Left forelimb (tissue), 1 donor: ENCODE measurements around the gene STUB1.
A peak's percentile ranks its signal among the peaks of the same experiment; 100 is the strongest.
"Not testable (repeated sequence)": the region's sequence is repeated elsewhere in the genome, so short reads cannot be mapped to it uniquely, and the experiment has no call there.

Source experiments
- DNase-seq: peaks from one replicate; pipeline ENCODE4 v3.0.0-alpha.2; 2018; ENCODE audit warnings: low spot score

STUB1 gene

DNA sequence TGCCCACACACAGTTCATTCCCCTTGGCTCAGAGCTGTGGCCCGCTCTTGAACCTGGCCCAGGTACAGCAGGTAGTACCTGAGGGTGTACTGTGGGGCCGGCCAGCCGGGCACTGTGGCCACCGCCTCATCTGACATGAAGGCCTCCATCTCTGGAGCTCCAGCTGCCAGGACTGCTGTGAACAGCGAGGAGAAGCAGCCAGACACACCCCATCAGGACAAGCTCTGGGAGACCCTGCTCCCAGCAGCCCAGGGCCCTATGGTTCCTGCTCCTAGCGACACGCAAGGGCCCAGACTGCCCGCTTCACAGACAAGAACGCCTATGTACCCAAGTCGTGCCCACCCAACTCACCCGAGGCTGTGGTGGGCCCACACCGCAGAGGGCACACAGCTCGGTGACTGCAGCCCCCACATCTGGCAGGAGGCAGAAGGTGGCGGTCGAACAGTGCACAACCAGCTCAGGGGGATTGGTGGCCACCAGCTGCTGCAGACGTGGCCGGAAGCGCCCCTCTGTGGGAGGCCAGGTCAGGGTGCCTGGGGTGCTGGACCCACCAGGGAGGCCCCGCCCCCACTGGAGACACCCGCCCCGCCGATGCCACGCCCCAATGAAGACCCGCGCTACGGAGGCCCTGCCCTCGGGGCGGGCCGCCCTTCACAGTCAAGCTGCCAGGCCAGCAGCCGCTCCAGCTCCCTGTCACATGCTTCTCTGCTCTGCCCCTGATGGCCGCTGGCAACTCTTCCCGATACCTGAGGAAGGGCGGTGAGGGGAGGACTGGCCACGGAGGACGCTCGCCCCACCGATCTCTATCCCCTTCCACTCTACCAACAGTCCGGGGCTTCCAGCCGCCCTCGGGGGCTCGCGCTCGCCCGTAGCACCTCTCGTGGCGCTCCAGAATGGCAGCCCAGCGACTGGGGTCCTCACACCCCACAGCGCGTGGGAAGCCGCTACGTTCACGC lies 1.1 kb upstream of the STUB1 start:
- DNase-seq = no peak

DNA sequence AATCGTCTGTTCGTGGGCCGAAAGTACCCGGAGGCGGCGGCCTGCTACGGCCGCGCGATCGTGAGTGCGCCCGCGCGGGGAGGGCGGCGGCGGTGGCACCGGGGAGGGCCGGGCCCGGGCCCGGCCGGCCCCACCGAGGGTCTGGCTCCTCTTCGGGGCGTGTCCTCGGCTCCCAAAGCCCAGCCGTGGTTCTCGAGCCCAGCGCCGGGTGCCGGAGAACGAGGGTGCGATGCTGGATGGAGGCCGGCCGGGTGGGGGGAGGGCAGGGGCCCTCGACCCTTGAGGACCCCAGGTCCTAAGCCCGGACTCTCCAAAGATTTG lies 375 bp downstream of the STUB1 start:
- no peak for DNase-seq

DNA sequence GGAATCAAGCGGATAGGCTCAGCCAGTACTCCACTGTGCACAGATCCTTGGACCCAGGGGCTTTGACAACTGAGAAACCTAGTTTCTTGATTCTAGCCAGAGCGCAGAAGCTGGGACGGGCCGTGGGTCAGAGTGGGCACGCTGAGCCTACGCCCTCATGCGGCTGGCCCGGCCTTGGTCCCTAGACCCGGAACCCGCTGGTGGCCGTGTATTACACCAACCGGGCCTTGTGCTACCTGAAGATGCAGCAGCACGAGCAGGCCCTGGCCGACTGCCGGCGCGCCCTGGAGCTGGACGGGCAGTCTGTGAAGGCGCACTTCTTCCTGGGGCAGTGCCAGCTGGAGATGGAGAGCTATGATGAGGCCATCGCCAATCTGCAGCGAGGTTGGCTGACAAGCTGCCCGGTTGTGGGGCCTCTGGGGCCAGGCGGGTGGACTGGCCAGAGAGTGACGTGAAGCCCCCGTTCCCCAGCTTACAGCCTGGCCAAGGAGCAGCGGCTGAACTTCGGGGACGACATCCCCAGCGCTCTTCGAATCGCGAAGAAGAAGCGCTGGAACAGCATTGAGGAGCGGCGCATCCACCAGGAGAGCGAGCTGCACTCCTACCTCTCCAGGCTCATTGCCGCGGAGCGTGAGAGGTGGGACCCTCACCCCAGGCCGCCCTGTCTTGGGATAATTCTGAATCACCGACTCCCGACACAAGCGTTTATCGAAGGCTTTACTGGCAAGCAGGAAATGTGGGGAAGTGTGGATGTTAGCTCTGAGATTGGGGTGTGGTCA lies 946 bp downstream of the STUB1 start:
- no peak for DNase-seq

DNA sequence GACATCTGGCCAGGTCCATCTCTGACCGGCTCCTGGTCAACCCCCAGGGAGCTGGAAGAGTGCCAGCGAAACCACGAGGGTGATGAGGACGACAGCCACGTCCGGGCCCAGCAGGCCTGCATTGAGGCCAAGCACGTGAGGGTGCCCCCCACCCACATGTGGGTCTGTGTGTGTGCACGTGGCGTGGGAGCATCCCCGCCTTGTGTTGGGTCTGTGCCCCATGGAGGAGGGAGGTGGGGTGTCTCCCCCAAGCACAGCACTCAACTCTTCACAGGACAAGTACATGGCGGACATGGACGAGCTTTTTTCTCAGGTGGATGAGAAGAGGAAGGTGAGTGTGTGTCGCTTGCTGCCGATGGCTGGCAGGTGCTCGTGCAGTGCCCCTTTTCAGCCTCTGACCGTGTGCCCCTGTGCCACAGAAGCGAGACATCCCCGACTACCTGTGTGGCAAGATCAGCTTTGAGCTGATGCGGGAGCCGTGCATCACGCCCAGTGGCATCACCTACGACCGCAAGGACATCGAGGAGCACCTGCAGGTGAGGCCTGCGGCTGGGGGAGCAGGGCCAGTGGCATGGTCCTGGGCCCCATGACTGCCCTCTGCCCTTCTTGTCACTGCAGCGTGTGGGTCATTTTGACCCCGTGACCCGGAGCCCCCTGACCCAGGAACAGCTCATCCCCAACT lies 1.7 kb downstream of the STUB1 start:
- DNase-seq = no peak

DNA sequence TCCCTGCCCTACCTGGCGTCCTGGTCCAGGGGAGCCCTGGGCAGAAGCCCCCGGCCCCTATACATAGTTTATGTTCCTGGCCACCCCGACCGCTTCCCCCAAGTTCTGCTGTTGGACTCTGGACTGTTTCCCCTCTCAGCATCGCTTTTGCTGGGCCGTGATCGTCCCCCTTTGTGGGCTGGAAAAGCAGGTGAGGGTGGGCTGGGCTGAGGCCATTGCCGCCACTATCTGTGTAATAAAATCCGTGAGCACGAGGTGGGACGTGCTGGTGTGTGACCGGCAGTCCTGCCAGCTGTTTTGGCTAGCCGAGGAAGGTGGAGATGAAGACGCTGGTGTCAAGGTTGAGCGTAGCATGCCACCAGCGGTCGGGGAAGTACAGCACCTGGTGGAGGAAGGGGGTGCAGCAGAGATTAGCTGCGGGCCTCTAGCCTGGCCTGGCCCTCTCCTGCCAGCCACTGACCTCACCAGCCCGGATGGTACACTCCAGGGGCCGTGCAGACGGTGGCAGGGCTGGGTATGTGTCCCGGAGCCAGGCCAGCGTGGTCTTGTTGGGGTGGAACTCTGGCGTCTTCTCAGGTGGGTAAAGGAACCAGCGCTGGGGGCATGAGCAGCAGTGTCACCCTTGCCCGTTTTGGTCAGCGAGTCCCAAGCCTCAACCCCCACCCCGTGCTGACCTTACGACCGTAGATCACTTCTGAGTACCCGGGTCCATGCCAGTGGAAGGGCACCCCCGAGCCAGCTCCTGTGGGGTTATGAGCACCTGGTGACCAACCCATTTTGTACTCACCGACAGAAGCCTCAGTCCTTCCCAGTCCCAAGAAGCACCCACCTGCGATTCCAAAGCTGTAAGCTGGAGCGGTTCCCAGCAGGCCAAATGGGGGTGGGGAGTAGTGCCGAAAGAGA lies 2.5 kb downstream of the STUB1 start:
- no peak for DNase-seq

DNA sequence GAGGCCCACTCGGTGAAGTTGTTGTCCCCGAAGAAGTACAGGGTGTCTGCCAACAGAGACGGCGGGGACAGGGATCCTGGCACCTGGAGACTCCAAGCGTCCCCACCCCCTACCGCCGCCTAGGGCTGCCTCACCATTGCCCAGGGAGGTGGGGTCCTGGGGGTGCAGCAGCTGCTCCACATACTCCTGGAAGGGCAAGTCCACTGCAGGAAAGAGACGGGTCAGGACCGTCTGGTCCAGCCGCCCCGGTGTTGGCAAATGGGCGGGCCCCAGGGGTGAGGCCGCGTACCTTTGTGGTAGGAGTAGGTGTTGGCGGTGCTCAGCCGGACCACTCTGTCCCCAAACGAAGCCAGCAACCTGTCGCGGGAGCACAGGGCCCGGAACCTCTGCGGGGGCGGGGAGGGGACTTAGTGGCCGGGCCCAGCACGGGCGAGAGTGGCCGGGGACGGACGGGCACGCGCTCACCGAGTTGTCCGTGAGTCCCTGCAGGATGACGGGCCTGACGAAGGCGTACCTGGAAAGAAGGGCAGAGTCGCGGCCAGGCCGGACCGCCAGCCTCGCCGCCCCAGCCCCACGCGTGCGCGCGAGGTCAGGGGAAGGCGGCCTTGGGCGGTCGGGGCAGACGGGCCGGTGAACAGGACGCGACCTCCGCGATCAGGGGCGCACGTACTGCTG lies 3.3 kb downstream of the STUB1 start:
- DNase-seq = no peak

DNA sequence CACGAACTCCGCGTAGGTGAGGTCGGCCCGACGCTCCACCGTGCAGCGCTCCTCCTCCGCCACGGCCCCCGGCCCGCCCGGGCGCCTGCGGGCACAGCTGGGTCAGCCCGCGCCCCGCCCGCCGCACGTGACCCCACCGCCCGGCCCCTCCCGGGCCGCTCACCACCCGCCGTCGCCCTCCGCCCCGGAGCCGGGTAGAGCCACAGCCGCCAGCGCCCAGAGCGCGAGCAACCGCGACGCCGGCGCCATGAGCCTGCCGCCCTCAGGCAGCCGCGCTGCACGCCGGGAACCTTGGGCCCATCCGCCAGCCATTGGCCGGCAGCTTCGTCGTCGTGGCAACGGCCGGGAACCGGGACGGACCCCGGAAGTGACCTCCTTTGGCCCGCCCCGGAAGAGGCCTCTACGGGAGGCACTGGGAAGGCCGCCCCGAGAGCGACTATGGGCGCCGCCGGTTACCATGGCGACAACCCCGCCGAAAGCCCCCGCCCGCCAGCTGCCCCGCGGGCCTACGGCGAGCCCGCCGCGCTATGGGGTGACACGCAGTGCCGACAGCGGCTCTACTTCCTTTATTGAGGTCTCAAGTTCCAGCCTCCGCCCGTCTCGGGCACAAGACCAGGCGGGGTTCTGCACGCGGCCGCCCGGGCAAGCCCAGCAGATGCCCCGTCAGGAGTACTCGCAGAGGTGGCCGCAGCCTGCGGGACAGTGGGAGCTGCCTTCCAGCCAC lies 4.0 kb downstream of the STUB1 start, which contains the start of gene JMJD8:
Gene JMJD8 (minus strand): TSS at position 264 of the 724 bp plus-strand sequence. CDS start 15 bp downstream, at position 249.
- DNase-seq = peak; percentile 98

DNA sequence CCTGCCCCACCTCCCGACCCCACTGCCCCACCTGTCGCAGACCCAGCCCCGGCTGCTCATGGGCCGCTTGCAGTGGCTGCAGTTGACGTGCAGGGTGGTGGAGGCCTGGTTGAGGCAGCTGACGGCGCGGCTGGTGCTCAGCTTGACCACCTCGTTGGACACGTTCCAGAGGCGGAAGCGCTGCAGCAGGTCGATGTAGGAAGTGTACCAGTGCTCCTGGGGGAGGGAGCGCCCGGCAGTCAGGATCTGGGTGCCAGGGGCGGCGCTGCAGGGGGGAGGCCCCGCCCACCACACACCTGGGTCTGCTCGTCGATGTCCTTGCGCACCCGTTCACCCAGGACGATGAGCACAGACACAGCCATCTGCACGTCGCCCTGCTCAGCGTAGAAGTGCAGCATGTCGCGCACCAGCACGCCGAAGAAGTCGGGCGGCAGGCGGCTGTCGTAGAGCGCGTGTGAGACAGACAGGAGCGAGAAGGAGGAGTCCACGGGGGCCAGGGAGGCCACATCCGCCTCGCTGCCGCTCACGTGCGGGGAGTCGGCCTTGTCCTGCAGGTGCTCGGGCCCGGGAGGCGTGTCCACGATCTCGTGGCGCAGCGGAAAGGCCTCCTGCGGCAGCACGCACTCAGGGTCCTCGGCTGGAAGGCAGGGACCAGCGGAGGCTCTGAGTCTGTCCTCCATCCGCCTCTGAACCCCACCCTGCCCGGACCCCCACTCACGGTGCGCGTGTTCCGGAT lies 4.9 kb downstream of the STUB1 start:
- DNase-seq = no peak

DNA sequence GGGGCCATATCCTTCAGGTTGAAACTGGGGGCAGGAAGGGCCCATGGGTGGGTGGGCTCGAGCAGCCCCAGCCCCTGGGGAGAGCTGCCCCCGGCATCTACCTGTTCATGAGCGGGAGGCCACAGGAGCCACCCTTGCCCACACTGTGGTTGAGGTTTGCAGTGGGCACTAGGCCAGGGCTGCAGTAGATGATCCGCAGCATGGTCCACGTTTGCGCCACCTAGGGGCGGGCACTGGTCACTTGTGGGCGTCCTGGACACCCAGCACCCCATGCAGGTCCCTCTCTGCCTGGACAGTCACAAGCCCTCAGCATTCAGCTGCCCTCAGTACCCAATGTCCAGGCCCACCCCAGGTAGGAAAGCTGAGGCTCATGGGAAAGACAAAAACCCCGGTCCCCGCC lies 5.8 kb downstream of the STUB1 start:
- no peak for DNase-seq

DNA sequence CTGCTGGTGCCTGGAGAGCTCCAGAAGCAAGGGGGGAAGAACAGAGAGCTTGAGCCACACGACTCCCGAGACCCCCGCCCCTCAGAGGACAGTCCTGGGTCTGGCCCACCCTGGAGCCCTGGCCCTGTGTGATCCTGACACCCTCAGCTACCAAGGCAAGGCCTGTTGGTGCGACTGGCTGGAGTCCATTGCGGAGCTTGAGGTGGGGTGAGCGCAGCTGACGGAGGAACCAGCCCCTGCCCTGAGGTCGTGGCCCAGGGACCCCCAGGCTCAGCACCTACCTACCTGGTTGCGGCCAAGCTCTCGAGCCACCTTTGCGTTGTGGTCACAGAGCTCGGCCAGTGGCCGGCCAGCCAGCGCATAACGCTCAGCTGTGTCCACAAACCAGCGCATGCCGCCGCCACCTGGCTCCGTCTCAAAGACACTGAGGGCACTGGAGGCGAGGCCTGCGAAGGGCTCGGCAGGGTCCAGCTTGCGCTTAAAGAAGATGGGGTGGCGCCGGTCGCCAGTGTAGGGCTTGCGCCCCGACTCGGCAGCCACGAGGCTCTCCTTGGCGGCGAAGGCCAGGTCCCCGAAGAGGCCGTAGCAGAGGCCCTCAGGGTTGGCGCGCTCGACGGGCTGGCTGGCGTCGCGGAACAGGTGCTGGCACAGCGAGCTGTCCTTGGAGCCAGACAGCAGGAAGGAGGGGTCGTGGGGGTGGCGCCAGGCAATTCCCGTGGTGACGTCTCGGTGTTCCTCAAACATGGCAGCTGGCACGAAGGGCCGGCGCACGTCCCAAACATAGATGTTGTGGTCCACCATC lies 6.5 kb downstream of the STUB1 start:
- DNase-seq = no peak

DNA sequence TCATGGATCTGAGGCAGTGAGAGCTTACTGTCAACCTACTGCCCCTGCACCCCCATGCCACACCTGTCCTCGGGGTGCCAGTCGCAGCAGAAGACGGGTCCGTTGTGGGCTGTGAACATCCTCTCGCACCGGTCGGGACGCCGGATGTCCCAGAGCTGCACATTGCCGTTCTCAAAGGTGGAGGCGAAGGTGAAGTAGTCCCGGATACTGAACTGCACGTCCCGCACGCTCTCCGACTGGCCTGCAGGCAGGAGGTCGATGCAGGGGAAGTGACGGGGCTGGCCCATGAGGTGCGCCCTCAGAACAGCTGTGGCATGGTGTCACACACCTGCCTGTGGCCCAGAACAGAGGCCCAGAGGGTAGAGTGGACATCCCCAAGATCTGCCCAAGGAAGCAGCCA lies 7.3 kb downstream of the STUB1 start:
- no peak for DNase-seq

DNA sequence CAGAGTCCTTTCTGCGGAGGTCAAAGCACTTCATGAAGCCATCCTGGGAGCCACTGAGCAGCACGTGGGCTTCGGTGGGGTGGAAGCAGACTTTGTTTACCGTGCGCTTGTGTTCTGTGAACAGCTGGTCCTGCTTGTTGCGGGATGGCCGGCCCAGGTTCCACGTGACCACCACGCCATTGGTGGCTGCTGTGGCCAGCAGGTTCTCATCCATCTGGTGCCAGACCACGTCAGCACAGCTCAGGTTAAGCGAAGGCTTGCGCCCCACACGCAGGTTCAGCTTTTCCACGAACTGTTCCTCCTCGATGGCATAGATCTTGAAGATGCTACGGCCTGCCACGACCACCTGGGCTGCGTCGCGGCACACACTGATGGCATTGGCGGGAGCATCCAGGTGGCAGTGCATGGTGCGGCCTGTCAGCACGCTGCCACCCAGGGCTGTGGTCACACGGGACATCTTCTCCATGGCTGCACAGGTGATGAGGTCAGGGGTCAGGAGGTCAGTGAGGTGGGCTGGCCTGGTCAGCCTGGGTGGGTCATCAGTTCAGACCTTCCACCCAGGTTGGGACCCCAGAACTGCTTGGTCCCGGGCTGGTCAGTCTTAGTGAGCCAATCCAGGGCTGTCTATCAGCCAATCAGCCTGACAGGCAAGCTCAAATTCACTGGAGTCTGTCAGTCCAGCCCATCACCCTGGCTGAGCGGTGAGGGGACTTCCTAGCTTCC lies 9.1 kb downstream of the STUB1 start:
- no peak for DNase-seq

DNA sequence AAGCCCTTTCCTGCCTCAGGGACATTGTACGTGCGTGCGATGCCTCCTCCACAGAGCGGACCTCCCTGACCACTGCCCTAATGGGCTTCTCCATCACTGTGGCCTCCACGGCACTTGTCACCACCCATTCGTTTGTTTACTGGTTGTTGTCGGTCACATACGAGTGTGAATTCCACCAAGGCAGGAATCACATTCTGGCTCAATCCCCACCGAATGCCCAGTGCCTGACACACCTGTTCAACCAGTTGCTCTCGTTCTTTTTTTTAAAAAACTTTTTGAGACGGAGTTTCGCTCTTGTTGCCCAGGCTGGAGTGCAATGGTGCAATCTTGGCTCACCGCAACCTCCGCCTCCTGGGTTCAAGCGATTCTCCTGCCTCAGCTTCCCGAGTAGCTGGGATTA lies 11.0 kb downstream of the STUB1 start:
- not testable (repeated sequence) for DNase-seq

DNA sequence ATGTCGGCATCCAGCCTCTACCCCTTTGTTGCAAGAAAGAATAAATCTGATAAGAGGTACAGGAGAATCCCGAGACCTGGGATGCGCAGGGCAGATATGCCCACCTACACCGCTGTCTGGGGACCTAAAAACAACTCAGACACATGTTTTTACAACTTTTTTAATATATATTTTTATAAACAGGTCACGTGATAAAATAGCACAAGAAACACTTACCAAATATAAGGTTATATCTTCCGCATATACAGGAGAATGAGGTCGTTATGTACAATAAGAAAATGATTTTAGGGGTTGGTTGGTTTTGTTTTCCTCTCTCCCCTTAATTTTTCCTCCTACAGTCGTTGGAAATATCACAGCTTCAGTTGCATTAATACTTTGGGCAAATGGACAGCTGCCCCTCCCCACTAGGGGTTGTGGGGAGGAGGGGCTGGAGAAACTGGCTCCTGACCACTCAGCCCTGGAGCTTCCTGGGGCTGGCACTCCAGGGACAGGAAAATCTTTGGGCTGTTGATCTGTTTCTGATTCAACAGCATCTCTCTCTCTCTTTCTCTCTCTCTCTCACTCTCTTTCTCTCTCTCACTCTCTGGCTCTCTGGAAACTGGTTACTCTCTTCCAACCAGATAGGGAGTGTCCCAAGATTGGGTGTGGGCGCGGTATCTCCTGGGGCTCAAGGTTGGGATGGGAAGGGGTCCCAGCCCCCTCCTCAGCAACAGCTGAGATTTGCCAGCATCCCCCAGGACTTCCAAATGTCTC lies 12.3 kb downstream of the STUB1 start:
- no peak for DNase-seq

DNA sequence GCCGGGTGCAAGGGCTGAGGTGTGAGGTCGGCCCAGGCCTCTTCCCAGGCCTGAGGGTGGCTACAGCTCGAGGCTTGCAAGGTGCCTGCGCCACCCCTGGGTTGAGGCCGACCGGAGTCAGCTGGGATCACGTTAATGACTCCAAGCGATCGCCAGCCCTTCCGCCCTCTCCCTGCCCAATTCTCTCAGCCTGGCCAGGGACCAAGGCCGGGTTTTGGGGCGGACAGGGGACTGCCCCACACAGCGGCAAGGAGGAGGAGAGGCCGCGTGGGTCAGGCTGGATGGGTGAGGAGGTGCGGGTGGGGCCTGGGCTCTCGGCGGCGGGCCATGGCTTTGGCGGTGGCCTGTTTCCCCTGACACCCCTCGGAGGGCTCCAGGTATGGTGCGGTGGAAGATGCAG lies 13.2 kb downstream of the STUB1 start:
- no peak for DNase-seq

DNA sequence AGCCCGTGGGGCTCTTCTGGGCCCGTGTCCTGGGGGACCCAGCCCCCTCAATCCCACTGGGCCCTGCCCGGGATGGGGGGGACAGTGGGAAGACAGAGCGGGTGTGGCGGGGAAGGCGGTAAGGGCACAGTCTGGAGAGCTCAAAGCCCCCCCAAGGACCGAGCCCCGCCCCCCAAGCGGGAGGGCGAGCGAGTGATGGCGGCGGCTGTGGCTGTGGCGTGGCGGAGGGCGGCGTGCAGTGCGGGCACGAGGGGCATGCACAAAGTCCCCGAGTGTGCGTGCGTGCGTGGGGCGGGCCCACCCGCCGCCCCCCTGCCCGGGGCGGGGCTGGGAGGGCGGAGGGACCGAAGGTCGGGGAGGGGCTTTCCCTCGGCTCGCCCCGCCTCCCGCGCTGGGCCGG lies 13.6 kb downstream of the STUB1 start:
- DNase-seq = no peak

DNA sequence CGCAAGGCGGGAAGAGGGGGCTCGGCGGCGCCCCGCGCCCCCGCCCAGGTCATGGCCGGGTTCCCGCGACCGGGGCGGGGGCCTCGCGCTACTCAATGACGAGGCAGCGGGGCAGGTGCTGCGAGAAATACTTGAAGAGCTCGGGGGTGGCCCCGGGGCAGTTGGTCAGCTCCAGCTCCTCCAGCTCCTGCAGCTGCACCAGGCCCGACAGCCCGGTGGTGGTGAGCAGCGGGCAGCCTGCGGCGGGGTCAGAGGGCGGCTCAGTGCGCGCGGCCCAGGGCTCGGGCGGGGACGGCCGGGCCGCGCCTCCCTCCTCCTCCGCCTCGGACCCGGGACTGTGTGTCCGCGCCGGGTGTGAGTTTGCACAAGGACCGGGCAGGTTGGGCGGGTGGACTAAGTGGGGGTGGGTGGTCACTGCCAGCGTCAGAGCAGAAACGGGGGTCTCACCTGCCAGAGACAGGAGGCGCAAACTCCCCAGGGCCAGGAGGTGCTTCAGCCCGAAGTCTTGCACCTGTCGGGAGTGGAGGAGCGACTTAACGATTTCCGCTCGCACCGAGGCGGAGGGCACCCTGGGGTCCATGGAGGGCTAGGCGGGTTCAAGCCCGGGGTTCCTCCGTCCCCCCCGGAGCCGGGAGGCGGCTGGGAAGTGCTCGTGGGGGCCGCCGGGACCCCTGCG lies 14.1 kb downstream of the STUB1 start:
- DNase-seq = no peak
